LoVo (cell line): Measurements from ENCODE around the gene TBC1D9.
"Not testable (repeated sequence)": the region's sequence is repeated elsewhere in the genome, so short reads cannot be mapped to it uniquely, and the experiment has no call there.

Experiments used
- DNase-seq: peaks from one replicate; pipeline ENCODE4 v3.0.0-alpha.2; 2016; ENCODE audit warnings: low spot score

TBC1D9 gene

GRCh38 chr4:140753329-140753728 is 2.9 kb downstream of the TBC1D9 start:
- no peak for DNase-seq

GRCh38 chr4:140752291-140753068 is 3.7 kb downstream of the TBC1D9 start:
- DNase-seq, result no peak

GRCh38 chr4:140750470-140750869 is 5.7 kb downstream of the TBC1D9 start:
- no peak for DNase-seq

- no peak for DNase-seq
Observed at GRCh38 chr4:140748171-140748570, 8.0 kb downstream of the TBC1D9 start.

- DNase-seq, result not testable (repeated sequence)
Observed at GRCh38 chr4:140746546-140746945, 9.6 kb downstream of the TBC1D9 start.

- DNase-seq, result no peak
Observed at GRCh38 chr4:140744421-140744820, 11.8 kb downstream of the TBC1D9 start.

- DNase-seq, result no peak
Observed at GRCh38 chr4:140743194-140743931, 12.8 kb downstream of the TBC1D9 start.

GRCh38 chr4:140742838-140743193 is 13.4 kb downstream of the TBC1D9 start:
- no peak for DNase-seq

GRCh38 chr4:140740906-140741670 is 15.1 kb downstream of the TBC1D9 start:
- no peak for DNase-seq

- no peak for DNase-seq
Observed at GRCh38 chr4:140740422-140740821, 15.8 kb downstream of the TBC1D9 start.

GRCh38 chr4:140739971-140740370 is 16.2 kb downstream of the TBC1D9 start:
- no peak for DNase-seq

GRCh38 chr4:140738139-140738538 is 18.0 kb downstream of the TBC1D9 start:
- DNase-seq, result no peak

- DNase-seq, result no peak
Observed at GRCh38 chr4:140736669-140737343, 19.4 kb downstream of the TBC1D9 start.

- no peak for DNase-seq
Observed at GRCh38 chr4:140735779-140736391, 20.3 kb downstream of the TBC1D9 start.

- DNase-seq, result no peak
Observed at GRCh38 chr4:140735317-140735716, 20.9 kb downstream of the TBC1D9 start.

GRCh38 chr4:140732780-140733179 is 23.4 kb downstream of the TBC1D9 start:
- DNase-seq, result no peak

- DNase-seq, result no peak
Observed at GRCh38 chr4:140729344-140730049, 26.7 kb downstream of the TBC1D9 start.

GRCh38 chr4:140726776-140727500 is 29.2 kb downstream of the TBC1D9 start:
- DNase-seq, result peak; percentile 79

GRCh38 chr4:140725556-140725955 is 30.6 kb downstream of the TBC1D9 start:
- DNase-seq, result no peak

- DNase-seq, result no peak
Observed at GRCh38 chr4:140724760-140725159, 31.4 kb downstream of the TBC1D9 start.
